Kidney (tissue), 14 donors: ENCODE measurements around the gene SUGCT. TPM values are rescaled to one million over a fixed set of nuclear protein-coding genes. Genes with fewer than 3 reads are reported as not detected.

ENCODE experiments used
- DNase-seq, 5 donors: peaks; one replicate each; pipeline ENCODE4 v3.0.0-alpha.2; 2013 to 2020
- FAIRE-seq: peaks from 2 replicates; lab custom pipeline; 2012; peaks lifted over from hg19 to GRCh38; lab: Jason Lieb, UNC
- H3K27ac ChIP-seq, 2 donors: one replicate each; pipeline ENCODE4 v1.7.0; 2013; ENCODE audit warnings: low read depth in 2 of 2, low read length in 2 of 2, inconsistent platforms in 1 of 2
- H3K27me3 ChIP-seq: one replicate; pipeline ENCODE4 v1.7.1; 2013; ENCODE audit warnings: low read length, inconsistent platforms; ENCODE audit not compliant: control insufficient read depth, insufficient read depth
- H3K36me3 ChIP-seq, 3 donors: one replicate each; pipeline versions ENCODE4 v1.7.0 to v1.7.1; 2013; ENCODE audit warnings: low read length in 3 of 3, control low read depth in 1 of 3, inconsistent platforms in 1 of 3; ENCODE audit not compliant: insufficient read depth in 3 of 3, control insufficient read depth in 2 of 3
- H3K4me1 ChIP-seq, 3 donors: one replicate each; pipeline versions ENCODE4 v1.7.0 to v1.7.1; 2013; ENCODE audit warnings: low read length in 3 of 3, inconsistent platforms in 1 of 3, low read depth in 1 of 3; ENCODE audit not compliant: control insufficient read depth in 2 of 3, insufficient read depth in 2 of 3
- H3K4me3 ChIP-seq, 3 donors: one replicate each; pipeline versions ENCODE4 v1.7.0 to v1.8.1; 2013; ENCODE audit warnings: low read length in 3 of 3, control low read depth in 1 of 3, inconsistent platforms in 1 of 3
- H3K9ac ChIP-seq, 3 donors: one replicate each; pipeline versions ENCODE4 v1.7.0 to v1.7.1; 2013; ENCODE audit warnings: low read length in 3 of 3, control low read depth in 1 of 3, inconsistent platforms in 1 of 3
- H3K9me3 ChIP-seq, 3 donors: one replicate each; pipeline versions ENCODE4 v1.7.0 to v1.7.1; 2013; ENCODE audit warnings: low read length in 3 of 3, control low read depth in 1 of 3, inconsistent platforms in 1 of 3; ENCODE audit not compliant: control insufficient read depth in 2 of 3, insufficient read depth in 1 of 3
- intact Hi-C: fragments of 100-400 bp; cut with DNase I; formaldehyde crosslinking; loops from one replicate; pipeline ENCODE4 v1.11.1; 2022
- polyA plus RNA-seq: library from polyadenylated mRNA; stranded (reverse); fragments of 350-450 nt; fragmentation: Illumina TruSeq; extraction: RNeasy Lipid Tissue Mini Kit (QIAGEN cat#74804); gene quantifications from one replicate; pipeline ENCODE4 v1.2.3, GENCODE V29; 2014; ENCODE audit warnings: low read depth, low replicate concordance; ENCODE audit not compliant: insufficient read depth
- total RNA-seq: library from RNA; stranded (reverse); fragmentation: NEBNext Ultra II Directional; extraction: Animal tissue kit (Norgen Biotek cat#: 25700); gene quantifications from one replicate; pipeline ENCODE4 v1.2.1, GENCODE V29; 2021
- TF ChIP-seq, protein P1 (sequence below): IDR thresholded peaks from 3 replicates; pipeline ENCODE4 v1.5.1; 2012; ENCODE audit warnings: mild to moderate bottlenecking, moderate library complexity, borderline replicate concordance; ENCODE audit not compliant: insufficient read depth; ENCODE audit errors: extremely low read depth
- donor health status: control.
- donor health status: control.
- donor health status: control.
- donor health status: control.
- donor health status: control.
- donor health status: DM: yes; HTN: yes; CAD: no.
- donor health status: Normal renal cell carcinoma (clear cell type).

SUGCT gene
- total and polyA plus RNA-seq, 2 donors from 2014 or later, result 7.6 to 45.1 TPM

GRCh38 chr7:40098810-40099209 lies 36.0 kb upstream of the SUGCT start:
- intact Hi-C loops, result no loop called here
- Histone ChIP-seq H3K9ac (no peak overlapping the region), H3K27ac (no peak overlapping the region), H3K4me1 (no peaks in the 10 kb centered on the region), H3K27me3 (no peaks in the 10 kb centered on the region), H3K36me3 (peaks cover 8 to 9% (median 8%) of the 10 kb centered on the region in 3 donors), H3K4me3 (no peak overlapping the region), H3K9me3 (no peaks in the 10 kb centered on the region)
- FAIRE-seq (no peak), DNase-seq (no peak)
- TF ChIP-seq, protein P1, sequence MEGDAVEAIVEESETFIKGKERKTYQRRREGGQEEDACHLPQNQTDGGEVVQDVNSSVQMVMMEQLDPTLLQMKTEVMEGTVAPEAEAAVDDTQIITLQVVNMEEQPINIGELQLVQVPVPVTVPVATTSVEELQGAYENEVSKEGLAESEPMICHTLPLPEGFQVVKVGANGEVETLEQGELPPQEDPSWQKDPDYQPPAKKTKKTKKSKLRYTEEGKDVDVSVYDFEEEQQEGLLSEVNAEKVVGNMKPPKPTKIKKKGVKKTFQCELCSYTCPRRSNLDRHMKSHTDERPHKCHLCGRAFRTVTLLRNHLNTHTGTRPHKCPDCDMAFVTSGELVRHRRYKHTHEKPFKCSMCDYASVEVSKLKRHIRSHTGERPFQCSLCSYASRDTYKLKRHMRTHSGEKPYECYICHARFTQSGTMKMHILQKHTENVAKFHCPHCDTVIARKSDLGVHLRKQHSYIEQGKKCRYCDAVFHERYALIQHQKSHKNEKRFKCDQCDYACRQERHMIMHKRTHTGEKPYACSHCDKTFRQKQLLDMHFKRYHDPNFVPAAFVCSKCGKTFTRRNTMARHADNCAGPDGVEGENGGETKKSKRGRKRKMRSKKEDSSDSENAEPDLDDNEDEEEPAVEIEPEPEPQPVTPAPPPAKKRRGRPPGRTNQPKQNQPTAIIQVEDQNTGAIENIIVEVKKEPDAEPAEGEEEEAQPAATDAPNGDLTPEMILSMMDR, result no peak

- Histone ChIP-seq H3K9me3 (no peaks in the 10 kb centered on the region), H3K36me3 (peaks cover under 1% of the 10 kb centered on the region in 3 donors), H3K27ac (no peak overlapping the region), H3K4me3 (no peak overlapping the region), H3K27me3 (no peaks in the 10 kb centered on the region), H3K4me1 (no peaks in the 10 kb centered on the region), H3K9ac (no peak overlapping the region)
- intact Hi-C loops, result no loop called here
- DNase-seq (no peak), FAIRE-seq (no peak)
- TF ChIP-seq, protein P1, result no peak
Observed at GRCh38 chr7:40099837-40100236, 35.0 kb upstream of the SUGCT start.

DNA sequence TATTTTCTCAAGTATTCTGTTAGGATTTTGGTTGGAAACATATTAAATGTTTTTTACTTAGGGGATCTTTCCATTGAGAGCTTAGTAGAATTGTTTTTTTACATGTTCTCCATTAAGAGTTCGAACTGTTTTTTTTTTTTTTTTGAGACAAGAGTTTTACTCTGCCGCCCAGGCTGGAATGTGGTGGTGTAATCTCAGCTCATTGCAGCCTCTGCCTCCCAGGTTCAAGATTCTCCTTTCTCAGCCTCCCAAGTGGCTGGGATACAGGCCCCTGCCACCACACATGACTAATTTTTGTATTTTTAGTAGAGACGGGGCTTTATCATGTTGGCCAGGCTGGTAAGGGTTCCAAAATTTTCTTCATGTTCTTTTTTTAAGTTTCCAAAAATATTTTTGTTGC lies 33.6 kb upstream of the SUGCT start:
- no peaks in the 10 kb centered on the region for H3K4me1 ChIP-seq
- no peak for FAIRE-seq
- H3K9me3 ChIP-seq, result no peaks in the 10 kb centered on the region
- no peak overlapping the region for H3K27ac ChIP-seq
- no peak overlapping the region for H3K4me3 ChIP-seq
- H3K9ac ChIP-seq, result no peak overlapping the region
- DNase-seq, result no peak
- H3K36me3 ChIP-seq, result no peaks in the 10 kb centered on the region
- TF ChIP-seq, protein P1, result no peak
- intact Hi-C loops, result no loop called here
- H3K27me3 ChIP-seq, result no peaks in the 10 kb centered on the region

GRCh38 chr7:40102897-40103296 lies 31.9 kb upstream of the SUGCT start:
- DNase-seq (no peak), FAIRE-seq (no peak)
- Histone ChIP-seq H3K4me1 (no peaks in the 10 kb centered on the region), H3K4me3 (no peak overlapping the region), H3K9ac (no peak overlapping the region), H3K36me3 (no peaks in the 10 kb centered on the region), H3K27ac (no peak overlapping the region), H3K27me3 (no peaks in the 10 kb centered on the region), H3K9me3 (no peaks in the 10 kb centered on the region)
- TF ChIP-seq, protein P1, result no peak
- intact Hi-C loops, result no loop called here
